Measurements from ENCODE around the gene G3BP2.
"Not testable (repeated sequence)": the region's sequence is repeated elsewhere in the genome, so short reads cannot be mapped to it uniquely, and the experiment has no call there.

Gene G3BP2

DNA sequence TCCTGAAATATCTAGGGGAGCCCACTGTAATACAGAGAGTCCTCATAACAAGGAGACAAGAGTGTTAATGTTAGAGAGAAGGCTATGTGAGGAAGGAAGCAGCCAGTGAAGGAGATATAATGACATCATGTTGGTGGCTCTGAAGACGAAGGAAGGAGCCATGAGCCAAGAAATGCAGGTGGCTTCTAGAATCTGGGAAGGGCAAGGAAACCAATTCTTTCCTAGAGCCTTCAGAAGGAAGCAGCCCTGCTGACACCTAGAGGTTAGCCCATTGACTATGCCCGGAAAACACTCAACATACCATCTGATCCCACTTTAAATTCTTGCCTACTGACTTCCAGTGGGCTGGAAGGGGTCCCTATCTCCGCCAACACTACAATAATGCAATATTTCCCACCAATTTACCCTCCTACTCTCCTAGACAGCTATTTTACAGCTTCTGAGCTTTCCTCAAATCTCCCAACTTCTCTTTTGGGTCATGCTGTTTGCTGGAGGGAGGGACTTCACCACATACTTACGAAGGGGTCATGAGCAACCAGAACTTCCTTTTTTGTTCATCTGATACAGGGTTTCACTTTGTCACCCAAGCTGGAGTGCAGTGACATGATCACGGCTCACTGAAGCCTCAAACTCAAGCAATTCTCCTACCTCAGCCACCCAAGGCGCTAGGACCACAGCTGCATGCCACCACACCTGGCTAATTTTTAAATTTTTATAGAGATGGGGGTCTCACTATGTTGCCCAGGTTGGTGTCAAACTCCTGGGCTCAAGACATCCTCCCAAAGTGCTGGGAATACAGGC lies 25.2 kb upstream of the G3BP2 start:
- no peak for DNase-seq (ENCODE audit: insufficient read length, low spot score)
- FAIRE-seq: no peak
- no peak for TF ChIP-seq POLR2A (IDR thresholded peaks at IDR 0.05; ENCODE audit: low read depth, low read length)

GRCh38 chr4:75696581-75696980 lies 23.4 kb upstream of the G3BP2 start:
- FAIRE-seq: no peak
- no peak for TF ChIP-seq POLR2A (IDR thresholded peaks at IDR 0.05; ENCODE audit: low read depth, low read length)

GRCh38 chr4:75696071-75696470 lies 22.9 kb upstream of the G3BP2 start:
- no peak for FAIRE-seq
- no peak for TF ChIP-seq POLR2A (IDR thresholded peaks at IDR 0.05; ENCODE audit: low read depth, low read length)
- no peak for DNase-seq (ENCODE audit: insufficient read length, low spot score)

More at GRCh38 chr4:75696581-75696980, 23.4 kb upstream of the G3BP2 start:
- DNase-seq (ENCODE audit: insufficient read length, low spot score): no peak

DNA sequence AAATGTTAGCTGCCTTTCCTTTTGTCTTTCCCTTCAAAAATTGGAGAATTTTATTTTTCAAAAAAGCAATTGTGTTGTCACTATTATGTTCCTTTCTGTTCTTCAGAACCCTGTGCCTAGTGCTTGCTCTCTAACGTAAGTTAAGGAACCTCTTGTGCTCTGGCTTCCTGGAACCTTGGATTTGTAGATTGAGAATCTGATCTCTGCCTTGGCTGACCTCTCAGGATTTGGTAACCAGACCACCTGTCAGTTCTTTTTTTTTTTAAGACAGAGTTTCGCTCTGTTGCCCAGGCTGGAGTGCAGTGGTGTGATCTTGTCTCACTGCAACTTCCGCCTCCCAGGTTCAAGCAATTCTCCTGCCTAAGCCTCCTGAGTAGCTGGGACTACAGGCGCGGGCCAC lies 18.9 kb upstream of the G3BP2 start:
- DNase-seq (ENCODE audit: insufficient read length, low spot score); FAIRE-seq: not testable (repeated sequence)

DNA sequence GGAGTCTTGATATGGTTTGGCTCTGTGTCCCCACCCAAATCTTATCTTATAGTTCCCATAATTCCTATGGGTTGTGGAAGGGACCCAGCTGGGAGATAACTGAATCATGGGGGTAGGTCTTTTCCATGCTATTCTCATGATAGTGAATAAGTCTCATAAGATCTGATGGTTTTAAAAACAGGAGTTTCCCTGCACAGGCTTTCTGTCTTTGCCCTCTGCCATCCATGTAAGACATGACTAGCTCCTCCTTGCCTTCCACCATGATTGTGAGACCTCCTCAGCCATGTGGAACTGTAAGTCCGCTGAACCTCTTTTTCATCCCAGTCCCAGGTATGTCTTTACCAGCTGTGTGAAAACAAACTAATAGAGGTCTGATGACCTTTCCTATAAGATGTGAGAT lies 13.9 kb upstream of the G3BP2 start:
- not testable (repeated sequence) for FAIRE-seq; DNase-seq (ENCODE audit: insufficient read length, low spot score)

DNA sequence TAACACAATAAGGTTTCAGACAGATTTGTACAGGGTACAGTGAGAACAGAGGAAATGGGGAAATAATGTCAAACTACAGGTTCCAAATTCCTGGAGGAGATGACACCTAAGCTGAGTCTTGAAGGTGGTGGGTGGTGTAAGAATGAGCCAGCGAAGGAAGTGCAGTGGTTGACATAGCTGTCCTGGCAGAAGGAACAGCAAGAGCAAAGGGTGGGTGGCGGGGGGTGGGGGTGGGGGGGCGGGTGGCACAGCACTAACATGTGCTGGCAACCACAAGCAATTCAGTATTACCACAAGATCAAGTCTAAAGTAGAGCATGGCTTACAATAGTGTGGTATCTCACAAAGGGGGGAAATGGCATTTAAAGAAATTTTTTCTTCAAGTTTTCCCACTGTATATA lies 13.1 kb upstream of the G3BP2 start:
- TF ChIP-seq POLR2A (IDR thresholded peaks at IDR 0.05; ENCODE audit: low read depth, low read length): no peak

DNA sequence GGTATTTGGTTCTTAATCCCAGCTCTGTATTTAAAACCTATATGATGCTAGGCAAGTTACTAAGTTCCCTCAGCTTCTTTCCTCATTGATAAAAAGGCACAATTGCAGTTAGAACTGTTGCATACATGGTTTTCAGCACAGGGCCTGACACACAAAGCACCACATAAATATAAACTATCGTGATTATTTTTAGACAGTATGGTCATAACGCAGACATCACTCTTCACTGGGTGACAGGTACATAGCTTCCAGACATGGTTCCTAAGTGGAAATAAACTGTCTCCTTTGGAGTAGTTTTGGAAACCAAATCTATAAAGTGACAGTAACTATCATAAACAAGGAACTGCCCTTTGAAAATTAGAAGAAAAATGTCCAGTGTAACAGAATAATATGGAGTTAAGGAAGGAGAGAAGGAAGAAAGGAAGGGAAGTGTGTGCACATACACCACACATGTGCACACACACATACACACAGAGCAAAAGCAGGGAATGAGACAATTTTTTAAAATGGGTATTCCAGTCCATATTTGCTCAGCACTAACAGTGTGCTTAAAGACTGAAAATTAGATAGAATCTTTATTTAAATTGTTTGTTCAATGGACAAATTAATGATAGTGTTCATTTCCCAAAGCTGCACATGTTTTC lies 12.5 kb upstream of the G3BP2 start:
- TF ChIP-seq POLR2A (IDR thresholded peaks at IDR 0.05; ENCODE audit: low read depth, low read length): no peak
- FAIRE-seq (no peak), DNase-seq (ENCODE audit: insufficient read length, low spot score) (no peak)

More for the DNA sequence above, 13.1 kb upstream of the G3BP2 start:
- DNase-seq (ENCODE audit: insufficient read length, low spot score): no peak
- no peak for FAIRE-seq

DNA sequence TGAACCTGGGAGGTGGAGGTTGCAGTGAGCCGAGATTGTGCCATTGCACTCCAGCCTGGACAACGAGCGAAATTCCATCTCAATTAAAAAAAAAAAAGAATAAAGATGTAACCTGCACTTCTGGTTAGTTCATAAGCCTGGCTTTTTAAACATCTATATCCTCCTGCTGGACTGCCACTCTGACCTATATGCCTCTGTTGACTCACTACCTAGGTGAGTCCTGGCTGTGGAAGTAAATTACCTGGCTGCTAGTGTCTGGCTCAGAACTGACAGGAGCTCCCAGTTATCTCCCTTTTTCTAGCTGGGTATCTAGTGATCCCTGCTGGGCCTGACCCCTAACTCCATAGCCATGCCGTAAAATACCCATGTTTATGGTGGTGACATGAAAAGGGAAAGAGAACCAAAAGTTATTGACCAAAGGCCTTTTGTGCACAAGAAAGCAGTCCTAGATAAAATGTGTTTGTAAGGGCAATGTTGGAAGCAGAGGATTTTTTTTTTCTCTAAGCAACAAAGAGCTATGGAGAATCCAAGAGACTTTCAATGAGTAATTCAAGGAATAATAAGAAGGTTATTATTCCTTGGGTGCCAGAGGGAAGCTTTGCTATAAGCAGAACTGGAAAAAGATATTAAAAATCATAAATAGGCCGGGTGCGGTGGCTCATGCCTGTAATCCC lies 10.4 kb upstream of the G3BP2 start:
- DNase-seq (ENCODE audit: insufficient read length, low spot score) (no peak), FAIRE-seq (no peak)

DNA sequence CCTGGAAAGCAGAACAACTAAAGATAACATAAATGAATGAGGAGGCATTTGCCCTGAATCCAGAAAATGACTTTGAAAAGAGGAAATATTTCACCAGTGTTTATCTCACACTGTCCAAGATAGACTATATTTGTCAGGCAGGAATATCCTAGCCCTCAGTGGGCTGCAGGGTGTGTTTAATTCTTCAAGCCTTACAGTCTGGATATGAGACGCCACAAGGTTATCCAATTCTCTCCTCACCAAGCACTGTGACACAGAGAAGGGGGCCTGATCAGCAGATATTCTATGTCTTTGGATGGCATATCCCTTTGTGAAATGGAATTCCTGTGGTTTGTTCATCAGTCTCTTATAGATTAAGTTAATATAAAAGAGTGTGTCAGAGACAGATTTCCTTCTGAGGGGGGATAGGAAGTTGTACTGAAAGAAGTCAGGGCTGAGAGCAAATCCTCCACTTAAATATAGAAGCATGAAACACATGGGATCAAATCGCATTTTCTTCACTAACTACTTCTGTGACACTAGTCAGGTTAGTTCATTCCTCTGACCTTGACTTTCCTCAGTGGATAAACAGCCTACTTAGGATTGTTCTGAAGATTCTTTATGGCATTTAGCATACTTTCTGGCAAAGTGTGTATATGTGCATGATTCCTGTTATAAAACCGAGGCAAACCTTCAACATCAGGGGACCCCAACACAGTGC lies 6.8 kb upstream of the G3BP2 start:
- DNase-seq (ENCODE audit: insufficient read length, low spot score): no peak
- no peak for FAIRE-seq
- no peak for TF ChIP-seq POLR2A (IDR thresholded peaks at IDR 0.05; ENCODE audit: low read depth, low read length)

More for the DNA sequence above, 10.4 kb upstream of the G3BP2 start:
- TF ChIP-seq POLR2A (IDR thresholded peaks at IDR 0.05; ENCODE audit: low read depth, low read length): no peak

- FAIRE-seq: no peak
- no peak for TF ChIP-seq POLR2A (IDR thresholded peaks at IDR 0.05; ENCODE audit: low read depth, low read length)
- no peak for DNase-seq (ENCODE audit: insufficient read length, low spot score)
These were observed 5.8 kb upstream of the G3BP2 start for GRCh38 chr4:75678965-75679364.

DNA sequence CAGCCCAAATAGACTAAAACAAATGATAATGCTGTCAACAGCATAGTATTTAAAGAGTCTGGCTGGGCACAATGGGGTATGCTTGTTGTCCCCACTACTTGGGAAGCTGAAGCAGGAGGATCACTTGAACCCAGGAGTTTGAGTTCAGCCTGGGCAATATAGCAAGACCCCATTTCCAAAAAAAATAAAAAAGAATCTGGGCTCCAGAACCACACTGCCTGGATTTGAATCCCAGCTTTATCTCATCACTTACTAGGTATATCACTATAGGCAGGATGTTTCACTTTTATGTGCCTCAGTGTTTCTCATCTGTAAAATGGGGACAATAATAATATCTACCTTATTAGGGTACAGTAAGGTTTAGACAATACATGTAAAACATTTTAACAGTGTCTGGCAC lies 5.3 kb upstream of the G3BP2 start:
- FAIRE-seq (no peak), DNase-seq (ENCODE audit: insufficient read length, low spot score) (no peak)
- TF ChIP-seq POLR2A (IDR thresholded peaks at IDR 0.05; ENCODE audit: low read depth, low read length): no peak

DNA sequence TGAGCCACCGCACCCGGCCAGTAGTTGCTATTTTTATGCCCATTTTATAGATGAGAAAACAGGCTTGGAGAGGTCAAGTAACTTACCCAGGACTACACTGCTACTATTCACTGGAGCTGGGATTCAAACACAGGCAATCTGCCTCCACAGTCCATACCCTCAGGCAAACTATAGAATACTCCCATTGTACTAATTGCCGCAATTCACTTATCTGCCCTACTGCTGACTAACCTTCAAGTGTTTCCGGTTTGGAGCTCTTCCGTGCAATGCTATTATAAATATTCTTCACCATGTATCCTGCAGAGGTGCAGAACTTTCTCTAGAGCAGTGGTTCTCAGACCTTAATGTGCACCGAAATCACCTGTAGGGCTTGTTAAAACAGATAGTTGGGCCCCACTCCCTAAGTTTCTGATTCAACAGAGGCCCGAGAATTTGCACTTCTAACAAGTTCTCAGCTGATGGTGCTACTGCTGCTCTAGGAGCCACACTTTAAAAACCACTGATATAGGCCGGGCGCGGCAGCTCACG lies 1.9 kb upstream of the G3BP2 start:
- DNase-seq (ENCODE audit: insufficient read length, low spot score): no peak
- no peak for FAIRE-seq
- no peak for TF ChIP-seq POLR2A (IDR thresholded peaks at IDR 0.05; ENCODE audit: low read depth, low read length)

GRCh38 chr4:75673959-75674328 lies 733 bp upstream of the G3BP2 start:
- DNase-seq (ENCODE audit: insufficient read length, low spot score) (no peak), FAIRE-seq (no peak)
- TF ChIP-seq POLR2A (IDR thresholded peaks at IDR 0.05; ENCODE audit: low read depth, low read length): no peak

- TF ChIP-seq POLR2A (IDR thresholded peaks at IDR 0.05; ENCODE audit: low read depth, low read length): no peak
- no peak for FAIRE-seq
- DNase-seq (ENCODE audit: insufficient read length, low spot score): no peak
These were observed 667 bp downstream of the G3BP2 start for GRCh38 chr4:75672461-75673026.
